Measurements from ENCODE around the gene ZKSCAN4.

DNA sequence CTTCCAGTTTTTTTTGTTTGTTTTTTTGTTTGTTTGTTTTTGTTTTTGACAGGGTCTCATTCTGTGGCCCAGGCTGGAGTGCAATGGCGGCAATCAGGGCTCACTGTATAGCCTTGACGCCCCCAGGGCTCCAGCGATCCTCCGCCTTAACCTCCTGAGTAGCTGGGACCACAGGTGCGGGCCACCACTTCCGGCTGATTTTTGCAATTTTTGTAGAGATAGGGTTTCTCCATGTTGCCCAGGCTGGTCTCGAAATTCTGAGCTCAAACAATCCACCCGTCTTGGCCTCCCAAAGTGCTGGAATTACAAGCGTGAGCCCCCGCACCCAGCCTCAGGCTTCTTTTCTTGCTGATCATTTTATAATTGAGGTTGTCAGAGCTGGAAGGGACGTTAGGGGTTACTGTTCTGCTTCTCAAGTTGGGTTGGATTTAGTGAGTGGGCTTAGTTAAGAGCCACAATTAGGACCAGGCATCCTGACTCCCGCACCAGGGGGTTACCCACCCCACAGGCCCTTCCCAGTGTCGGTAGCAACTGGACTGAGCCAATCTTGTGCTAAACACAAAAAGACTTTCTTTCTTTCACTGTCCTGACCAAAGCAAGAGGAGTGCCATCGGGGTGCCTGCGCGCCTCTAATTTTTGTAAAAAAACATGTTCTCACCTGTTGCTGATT is 40.1 kb downstream of the ZKSCAN4 start:
- no peak for TF ChIP-seq POLR2A (IDR thresholded peaks at IDR 0.05)
- no peak for TF ChIP-seq CTCF (IDR thresholded peaks at IDR 0.05)
